ENCODE results near the gene RAB29. TPM values are rescaled to one million over a fixed set of nuclear protein-coding genes. Genes with fewer than 3 reads are reported as not detected.

Gene RAB29
- total and polyA plus RNA-seq, 2 donors (not counting 3 experiments of a cell fraction or from before 2014, with no cell fraction given) = 18.1 to 18.8 TPM

- no TSS peak for BruUV-seq (replicated peaks)
- H3K27me3 ChIP-seq (ENCODE audit: control insufficient read depth in 2 of 2, insufficient read depth in 2 of 2, low read length in 2 of 2) = no peaks in the 10 kb centered on the region
- no peak overlapping the region for H2AFZ ChIP-seq (ENCODE audit: low read depth, low read length)
- intact Hi-C loops (cut with micrococcal nuclease) (loop anchor here (2.0 to 5.0 kb wide), 2 partner anchors 21 to 96 kb away; no protein-coding TSS in a partner anchor), dilution Hi-C loops (cut with MboI; ENCODE audit: extremely low pct_ligation_motif_present, low sequenced_read_pairs) (no loop called here)
- H3K9ac ChIP-seq (replicated peaks; ENCODE audit: extremely low read depth, insufficient read depth, low read length) = peak overlapping the region; percentile 74
- H3K79me2 ChIP-seq (ENCODE audit: control insufficient read depth, insufficient read depth, low read length) = peaks cover 3% of the 10 kb centered on the region
- H3K4me3 ChIP-seq (replicated peaks in 1 of 3; ENCODE audit: insufficient read depth in 1 of 3, low read depth in 1 of 3, low read length in 3 of 3) = peak overlapping the region in 1 of 3 experiments; percentile 76
- H3K9me1 ChIP-seq (replicated peaks; ENCODE audit: control insufficient read depth, extremely low read depth, insufficient read depth, low read length) = no peaks in the 10 kb centered on the region
- no peaks in the 10 kb centered on the region for H3K9me3 ChIP-seq (replicated peaks; ENCODE audit: control insufficient read depth, insufficient read depth, low read length)
- peaks cover 10% of the 10 kb centered on the region for H3K4me1 ChIP-seq (ENCODE audit: control insufficient read depth, extremely low read depth, insufficient read depth, low read length)
- FAIRE-seq (peak; percentile 21), DNase-seq (ENCODE audit: low read depth, low spot score) (no peak)
- no peak overlapping the region for H3K27ac ChIP-seq (ENCODE audit: insufficient read depth, low read depth, low read length)
- no peaks in the 10 kb centered on the region for H3K36me3 ChIP-seq (ENCODE audit: control insufficient read depth in 2 of 2, extremely low read depth in 1 of 2, insufficient read depth in 2 of 2, low read length in 2 of 2)
- CTCF ChIA-PET = interaction anchor here (0.9 to 3.9 kb wide), 8 partner anchors 12 to 220 kb away, joined by 3 to 40 read pairs (median 7); no protein-coding TSS in a partner anchor
- POLR2A ChIA-PET = no interaction called here
- peak overlapping the region; percentile 90 for H3K4me2 ChIP-seq (ENCODE audit: insufficient read depth, low read length)
- TF ChIP-seq JUN (IDR thresholded peaks at IDR 0.05; ENCODE audit: borderline replicate concordance, insufficient read depth, insufficient read length, low read depth) = no peak
- TF ChIP-seq, protein P1, sequence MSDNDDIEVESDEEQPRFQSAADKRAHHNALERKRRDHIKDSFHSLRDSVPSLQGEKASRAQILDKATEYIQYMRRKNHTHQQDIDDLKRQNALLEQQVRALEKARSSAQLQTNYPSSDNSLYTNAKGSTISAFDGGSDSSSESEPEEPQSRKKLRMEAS (IDR thresholded peaks at IDR 0.05; ENCODE audit: insufficient read depth, insufficient read length) = no peak
- TF ChIP-seq, protein P2, sequence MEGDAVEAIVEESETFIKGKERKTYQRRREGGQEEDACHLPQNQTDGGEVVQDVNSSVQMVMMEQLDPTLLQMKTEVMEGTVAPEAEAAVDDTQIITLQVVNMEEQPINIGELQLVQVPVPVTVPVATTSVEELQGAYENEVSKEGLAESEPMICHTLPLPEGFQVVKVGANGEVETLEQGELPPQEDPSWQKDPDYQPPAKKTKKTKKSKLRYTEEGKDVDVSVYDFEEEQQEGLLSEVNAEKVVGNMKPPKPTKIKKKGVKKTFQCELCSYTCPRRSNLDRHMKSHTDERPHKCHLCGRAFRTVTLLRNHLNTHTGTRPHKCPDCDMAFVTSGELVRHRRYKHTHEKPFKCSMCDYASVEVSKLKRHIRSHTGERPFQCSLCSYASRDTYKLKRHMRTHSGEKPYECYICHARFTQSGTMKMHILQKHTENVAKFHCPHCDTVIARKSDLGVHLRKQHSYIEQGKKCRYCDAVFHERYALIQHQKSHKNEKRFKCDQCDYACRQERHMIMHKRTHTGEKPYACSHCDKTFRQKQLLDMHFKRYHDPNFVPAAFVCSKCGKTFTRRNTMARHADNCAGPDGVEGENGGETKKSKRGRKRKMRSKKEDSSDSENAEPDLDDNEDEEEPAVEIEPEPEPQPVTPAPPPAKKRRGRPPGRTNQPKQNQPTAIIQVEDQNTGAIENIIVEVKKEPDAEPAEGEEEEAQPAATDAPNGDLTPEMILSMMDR (IDR thresholded peaks at IDR 0.05; ENCODE audit: extremely low read depth in 1 of 2, insufficient read depth in 1 of 2, low read depth in 1 of 2, low read length in 2 of 2) = no peak
- no peak for TF ChIP-seq POLR2AphosphoS5 (IDR thresholded peaks at IDR 0.05; ENCODE audit: insufficient read depth, low read depth, low read length)
- no peak for TF ChIP-seq POLR2A (IDR thresholded peaks at IDR 0.05; ENCODE audit: low read depth, low read length)
- TF ChIP-seq EZH2 (IDR thresholded peaks at IDR 0.05; ENCODE audit: borderline replicate concordance, low read depth, low read length, severe bottlenecking) = no peak
- TF ChIP-seq MYC (IDR thresholded peaks at IDR 0.05; ENCODE audit: low read depth, low read length) = no peak
- no peak for TF ChIP-seq GATA2 (IDR thresholded peaks at IDR 0.05; ENCODE audit: insufficient read depth, insufficient read length, low read depth, low read length)
- TF ChIP-seq FOS (IDR thresholded peaks at IDR 0.05; ENCODE audit: borderline replicate concordance, insufficient read depth, low read length) = no peak
- no peaks in the 10 kb centered on the region for H4K20me1 ChIP-seq (replicated peaks; ENCODE audit: control insufficient read depth, extremely low read depth, insufficient read depth, low read length)
Observed at GRCh38 chr1:205811660-205812059, 36.4 kb upstream of the RAB29 start.

Measured in endothelial cell of umbilical vein (primary cell).